A549 (cell line): ENCODE measurements around the gene KIR3DL2. TPM values are rescaled to one million over a fixed set of nuclear protein-coding genes. Genes with fewer than 3 reads are reported as not detected.

Experiments used
- ATAC-seq, 2 experiments: fragments of 200-7000 bp in 1 of 2; fragments of >200 bp in 1 of 2; cut with Nextera tagmentation in 1 of 2; cut with Tn5 transposase in 1 of 2; 3 replicates each; pipeline versions ENCODE4 v1.8.0 to v1.9.1; 2018 to 2020; ENCODE audit warnings: mild to moderate bottlenecking in 1 of 2, moderate library complexity in 1 of 2
- CTCF ChIA-PET: fragments of 300-600 bp; sonication (Branson Sonifier 250); formaldehyde crosslinking; extraction: SDS; loops from one replicate; lab custom pipeline; 2021; ENCODE audit warnings: antibody characterized with exemption, inconsistent platforms; lab: Yijun Ruan, JAX
- POLR2A ChIA-PET: fragments of 350-600 bp; formaldehyde crosslinking; extraction: SDS; loops from one replicate; lab custom pipeline; 2021; ENCODE audit warnings: antibody characterized with exemption, inconsistent platforms; lab: Yijun Ruan, JAX
- DNase-seq, 2 experiments: peaks; one replicate each; pipeline versions ENCODE4 v3.0.0 to v3.0.0-alpha.2; 2011 to 2016; ENCODE audit warnings: low read depth in 1 of 2, low spot score in 1 of 2
- FAIRE-seq: peaks from 2 replicates; lab custom pipeline; 2011; peaks lifted over from hg19 to GRCh38; lab: Jason Lieb, UNC
- H3K27ac ChIP-seq, 2 experiments: fragments of >200 bp; sonication (Bioruptor Twin); formaldehyde crosslinking; 3 replicates each; pipeline ENCODE4 v1.5.1; 2016 to 2017
- H3K4me1 ChIP-seq: fragments of >200 bp; sonication (Bioruptor Twin); formaldehyde crosslinking; 3 replicates; pipeline ENCODE4 v1.6.1; 2016
- H3K4me2 ChIP-seq: fragments of >200 bp; sonication (Bioruptor Twin); formaldehyde crosslinking; 3 replicates; pipeline ENCODE4 v1.6.1; 2016
- H3K4me3 ChIP-seq: fragments of >200 bp; sonication (Bioruptor Twin); formaldehyde crosslinking; 3 replicates; pipeline ENCODE4 v1.5.1; 2016
- H3K9me3 ChIP-seq: fragments of >200 bp; sonication (Bioruptor Twin); formaldehyde crosslinking; 3 replicates; pipeline ENCODE4 v1.6.1; 2016
- BHLHE40 ChIP-seq: IDR thresholded peaks from 2 replicates; pipeline ENCODE4 v1.6.1; 2012; ENCODE audit warnings: low read depth, low read length, inconsistent platforms
- EP300 ChIP-seq, 2 experiments: fragments of >200 bp; sonication (Bioruptor Twin); formaldehyde crosslinking; IDR thresholded peaks; 2 replicates in 1 of 2; 3 replicates in 1 of 2; pipeline ENCODE4 v1.6.1; 2016 to 2017
- FOSB ChIP-seq: fragments of 250-450 bp; sonication (Bioruptor Pico); IDR thresholded peaks from 2 replicates; pipeline ENCODE4 v1.5.0; 2020; ENCODE audit warnings: mild to moderate bottlenecking, moderate library complexity
- FOSL2 ChIP-seq, 2 experiments: fragments of 450-650 bp in 1 of 2; fragments of >200 bp in 1 of 2; sonication (Bioruptor Twin) in 1 of 2; formaldehyde crosslinking; IDR thresholded peaks; 2 replicates each; pipeline versions ENCODE4 v1.5.0 to v1.6.1; 2016 to 2020; ENCODE audit warnings: mild to moderate bottlenecking in 1 of 2, moderate library complexity in 1 of 2
- FOXS1 ChIP-seq: fragments of 250-450 bp; sonication (Bioruptor Pico); IDR thresholded peaks from 2 replicates; pipeline ENCODE4 v1.5.0; 2020; ENCODE audit warnings: mild to moderate bottlenecking, moderate library complexity
- HDAC2 ChIP-seq: fragments of 200-600 bp; sonication (generic); IDR thresholded peaks from 2 replicates; pipeline ENCODE4 v1.6.1; 2016
- HES2 ChIP-seq: fragments of >200 bp; sonication (Bioruptor Twin); formaldehyde crosslinking; IDR thresholded peaks from 2 replicates; pipeline ENCODE4 v1.6.1; 2016
- HOXA7 ChIP-seq: fragments of 250-450 bp; sonication (Bioruptor Pico); IDR thresholded peaks from 2 replicates; pipeline ENCODE4 v1.5.0; 2020; ENCODE audit warnings: mild to moderate bottlenecking, moderate library complexity
- JUNB ChIP-seq: fragments of >200 bp; sonication (Bioruptor Twin); formaldehyde crosslinking; IDR thresholded peaks from 2 replicates; pipeline ENCODE4 v1.6.1; 2016
- KDM5A ChIP-seq: fragments of 200-600 bp; sonication (generic); IDR thresholded peaks from 2 replicates; pipeline ENCODE4 v1.6.1; 2016; ENCODE audit warnings: antibody characterized with exemption, mild to moderate bottlenecking
- MAZ ChIP-seq: fragments of 150-350 bp; IDR thresholded peaks from 2 replicates; pipeline ENCODE4 v1.6.1; 2014; ENCODE audit warnings: antibody characterized with exemption, low read depth, low read length, borderline replicate concordance
- MYC ChIP-seq: IDR thresholded peaks from 2 replicates; pipeline ENCODE4 v1.6.1; 2012; ENCODE audit warnings: mild to moderate bottlenecking, inconsistent platforms, low read length, improper control_type of control experiment, borderline replicate concordance
- NFE2L2 ChIP-seq: fragments of 150-350 bp; conservative IDR thresholded peaks from 2 replicates; pipeline ENCODE4 v1.6.1; 2014; ENCODE audit warnings: low read length
- NPAS2 ChIP-seq: fragments of 250-450 bp; sonication (Bioruptor Pico); IDR thresholded peaks from 2 replicates; pipeline ENCODE4 v1.8.0; 2022; ENCODE audit warnings: mild to moderate bottlenecking, moderate library complexity, borderline replicate concordance
- NR3C1 ChIP-seq: fragments of >200 bp; sonication (Bioruptor Twin); formaldehyde crosslinking; IDR thresholded peaks from 3 replicates; pipeline ENCODE4 v1.6.1; 2017
- PHF8 ChIP-seq: fragments of 200-600 bp; sonication (generic); IDR thresholded peaks from 2 replicates; pipeline ENCODE4 v1.6.1; 2016; ENCODE audit warnings: low read depth, mild to moderate bottlenecking, antibody characterized with exemption, moderate library complexity, borderline replicate concordance
- POLR2A ChIP-seq: IDR thresholded peaks from 2 replicates; pipeline ENCODE4 v1.6.1; 2012; ENCODE audit warnings: mild to moderate bottlenecking, low read length
- POLR2AphosphoS2 ChIP-seq: conservative IDR thresholded peaks from 2 replicates; pipeline ENCODE4 v1.6.1; 2012; ENCODE audit warnings: low read length, improper control_type of control experiment, inconsistent platforms
- RCOR1 ChIP-seq: fragments of 150-350 bp; IDR thresholded peaks from 2 replicates; pipeline ENCODE4 v1.6.1; 2014; ENCODE audit warnings: antibody characterized with exemption, low read length, low read depth
- SMC3 ChIP-seq: fragments of >200 bp; sonication (Bioruptor Twin); formaldehyde crosslinking; IDR thresholded peaks from 3 replicates; pipeline ENCODE4 v1.6.1; 2018; ENCODE audit warnings: inconsistent platforms
- ZNF302 ChIP-seq: fragments of 250-450 bp; sonication (Bioruptor Pico); IDR thresholded peaks from 2 replicates; pipeline ENCODE4 v1.9.0; 2021; ENCODE audit warnings: inconsistent platforms, mild to moderate bottlenecking, moderate library complexity
- WGBS: methylation state at CpG from one replicate; pipeline ENCODE4 v1.1.6; 2017; ENCODE audit errors: missing lambda C conversion rate; 5-methylcytosine and 5-hydroxymethylcytosine counted together
- polyA plus RNA-seq, 4 experiments: library from polyadenylated mRNA; depleted of rRNA in 3 of 4; stranded (reverse); fragments of >200 nt; fragmentation: RNase III in 1 of 4; extraction: RNeasy Plus Mini Kit Qiagen cat#74134 plus additional on column Dnase treatment in 1 of 4; gene quantifications; 2 replicates in 3 of 4; 3 replicates in 1 of 4; pipeline ENCODE4 v1.2.3, GENCODE V29; 2011 to 2017
- TF ChIP-seq, protein P1 (sequence below): fragments of 200-600 bp; sonication (generic); IDR thresholded peaks from 2 replicates; pipeline ENCODE4 v1.6.1; 2016; ENCODE audit warnings: antibody characterized with exemption, mild to moderate bottlenecking, moderate library complexity
- TF ChIP-seq, protein P2 (sequence below): IDR thresholded peaks from 2 replicates; pipeline ENCODE4 v1.6.1; 2012

Gene KIR3DL2
- polyA plus RNA-seq, 2 of the 4 experiments (the other 2 are of a cell fraction) = not detected

DNA sequence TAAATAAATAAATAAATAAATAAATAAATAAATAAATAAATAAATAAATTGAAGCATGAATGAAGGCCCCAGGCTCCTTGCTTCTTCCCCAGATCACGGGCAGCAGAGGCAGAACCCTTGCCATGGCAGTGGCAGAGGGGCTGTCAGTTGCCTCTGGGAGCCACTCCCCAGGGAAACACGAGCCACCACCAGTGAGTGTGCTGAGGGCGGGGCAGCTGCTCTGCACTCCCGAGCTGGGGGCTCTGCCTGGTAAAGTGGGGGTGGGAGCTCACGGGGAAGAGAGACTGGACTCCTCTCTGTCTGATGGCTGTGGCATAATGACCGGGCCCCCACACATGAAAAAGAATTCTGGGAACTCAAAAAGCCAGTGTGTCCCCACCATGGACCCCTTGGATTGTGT, 31.6 kb downstream of the KIR3DL2 start:
- ATAC-seq = no peak
- CTCF ChIA-PET = interaction anchor here (0.6 to 3.4 kb wide), 25 partner anchors 9 to 537 kb away, joined by 3 to 25 read pairs (median 5); partner anchors contain the start of genes FCAR and NCR1

GRCh38 chr19:54882758-54883157, 32.5 kb downstream of the KIR3DL2 start:
- no peak for FAIRE-seq
- no peak overlapping the region for H3K4me3 ChIP-seq
- WGBS = 23% methylated on average over 7 of the region's 7 CpGs
- CTCF ChIA-PET = interaction anchor here (0.6 to 3.4 kb wide), 7 partner anchors 8 to 536 kb away, joined by 3 to 22 read pairs (median 5); partner anchors contain the start of genes FCAR and NCR1
- peak overlapping the region; percentile 43; the same call in 1 of the 3 replicates for H3K4me2 ChIP-seq
- peak in 1 of 2 experiments; percentile 24 for DNase-seq
- peak; percentile 21; the same call in 2 of the 3 replicates for TF ChIP-seq SMC3
- TF ChIP-seq BHLHE40 = no peak
- POLR2A ChIA-PET = no interaction called here
- H3K27ac ChIP-seq = no peak overlapping the region
- peak in 1 of 2 experiments; percentile 57; a peak in 4 of 6 replicates for ATAC-seq
- no peaks in the 10 kb centered on the region for H3K4me1 ChIP-seq
- H3K9me3 ChIP-seq = no peaks in the 10 kb centered on the region; the same call in 2 of the 3 replicates

More for the DNA sequence above, 31.6 kb downstream of the KIR3DL2 start:
- no peak overlapping the region for H3K4me3 ChIP-seq
- H3K4me2 ChIP-seq = no peak overlapping the region
- TF ChIP-seq FOSL2 (IDR thresholded peaks at IDR 0.05) (no peak), FOSL2 (CRISPR knock-in tag; IDR thresholded peaks at IDR 0.05) (no peak), ZNF302 (CRISPR knock-in tag) (no peak), HDAC2 (no peak), EP300 (IDR thresholded peaks at IDR 0.05) (no peak), JUNB (no peak)
- DNase-seq = no peak
- no peaks in the 10 kb centered on the region; the same call in 2 of the 3 replicates for H3K9me3 ChIP-seq
- POLR2A ChIA-PET = no interaction called here
- no peak for FAIRE-seq
- H3K27ac ChIP-seq = no peak overlapping the region
- WGBS = 23% methylated on average over 5 of the region's 6 CpGs
- no peaks in the 10 kb centered on the region for H3K4me1 ChIP-seq

DNA sequence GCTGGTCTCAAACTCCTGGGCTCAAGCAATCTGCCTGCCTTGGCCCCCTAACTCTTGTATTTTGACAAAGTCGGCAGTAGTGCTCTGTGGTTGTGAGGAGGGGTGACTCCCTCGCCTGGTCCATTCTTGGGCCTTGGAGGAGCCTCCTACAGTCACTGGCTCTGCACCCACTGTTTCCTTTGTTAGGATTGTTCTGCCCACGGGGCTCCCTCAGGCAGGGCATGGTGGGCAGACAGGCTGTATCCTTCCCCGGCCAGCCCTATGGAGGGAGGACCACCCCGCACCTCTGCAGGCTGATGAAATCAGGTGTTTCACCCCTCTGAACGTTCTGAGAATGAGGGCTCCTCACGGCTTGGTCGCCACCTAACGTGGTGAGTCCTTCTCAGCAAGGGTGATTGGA, 33.0 kb downstream of the KIR3DL2 start:
- no peak for DNase-seq
- no peaks in the 10 kb centered on the region for H3K4me1 ChIP-seq
- TF ChIP-seq NFE2L2 (no peak), FOXS1 (CRISPR knock-in tag) (no peak), POLR2A (no peak), JUNB (no peak), FOSB (CRISPR knock-in tag) (no peak), MYC (no peak), HES2 (no peak), NPAS2 (CRISPR knock-in tag) (no peak), PHF8 (no peak), NR3C1 (no peak), MAZ (no peak), RCOR1 (no peak), HOXA7 (CRISPR knock-in tag) (no peak), BHLHE40 (no peak), ZNF302 (CRISPR knock-in tag) (no peak), POLR2AphosphoS2 (no peak), KDM5A (no peak)
- TF ChIP-seq, protein P1, sequence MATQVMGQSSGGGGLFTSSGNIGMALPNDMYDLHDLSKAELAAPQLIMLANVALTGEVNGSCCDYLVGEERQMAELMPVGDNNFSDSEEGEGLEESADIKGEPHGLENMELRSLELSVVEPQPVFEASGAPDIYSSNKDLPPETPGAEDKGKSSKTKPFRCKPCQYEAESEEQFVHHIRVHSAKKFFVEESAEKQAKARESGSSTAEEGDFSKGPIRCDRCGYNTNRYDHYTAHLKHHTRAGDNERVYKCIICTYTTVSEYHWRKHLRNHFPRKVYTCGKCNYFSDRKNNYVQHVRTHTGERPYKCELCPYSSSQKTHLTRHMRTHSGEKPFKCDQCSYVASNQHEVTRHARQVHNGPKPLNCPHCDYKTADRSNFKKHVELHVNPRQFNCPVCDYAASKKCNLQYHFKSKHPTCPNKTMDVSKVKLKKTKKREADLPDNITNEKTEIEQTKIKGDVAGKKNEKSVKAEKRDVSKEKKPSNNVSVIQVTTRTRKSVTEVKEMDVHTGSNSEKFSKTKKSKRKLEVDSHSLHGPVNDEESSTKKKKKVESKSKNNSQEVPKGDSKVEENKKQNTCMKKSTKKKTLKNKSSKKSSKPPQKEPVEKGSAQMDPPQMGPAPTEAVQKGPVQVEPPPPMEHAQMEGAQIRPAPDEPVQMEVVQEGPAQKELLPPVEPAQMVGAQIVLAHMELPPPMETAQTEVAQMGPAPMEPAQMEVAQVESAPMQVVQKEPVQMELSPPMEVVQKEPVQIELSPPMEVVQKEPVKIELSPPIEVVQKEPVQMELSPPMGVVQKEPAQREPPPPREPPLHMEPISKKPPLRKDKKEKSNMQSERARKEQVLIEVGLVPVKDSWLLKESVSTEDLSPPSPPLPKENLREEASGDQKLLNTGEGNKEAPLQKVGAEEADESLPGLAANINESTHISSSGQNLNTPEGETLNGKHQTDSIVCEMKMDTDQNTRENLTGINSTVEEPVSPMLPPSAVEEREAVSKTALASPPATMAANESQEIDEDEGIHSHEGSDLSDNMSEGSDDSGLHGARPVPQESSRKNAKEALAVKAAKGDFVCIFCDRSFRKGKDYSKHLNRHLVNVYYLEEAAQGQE = no peak
- TF ChIP-seq, protein P2, sequence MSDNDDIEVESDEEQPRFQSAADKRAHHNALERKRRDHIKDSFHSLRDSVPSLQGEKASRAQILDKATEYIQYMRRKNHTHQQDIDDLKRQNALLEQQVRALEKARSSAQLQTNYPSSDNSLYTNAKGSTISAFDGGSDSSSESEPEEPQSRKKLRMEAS = no peak
- TF ChIP-seq, all 56 proteins: peak for 0
- no peak for FAIRE-seq
- Histone ChIP-seq H3K4me3 (no peak overlapping the region), H3K4me2 (peak overlapping the region; percentile 43; the same call in 1 of the 3 replicates), H3K27ac (no peak overlapping the region), H3K9me3 (no peaks in the 10 kb centered on the region; the same call in 2 of the 3 replicates)
- no peak; a peak in 1 of 6 replicates for ATAC-seq
- POLR2A ChIA-PET = no interaction called here
- CTCF ChIA-PET = interaction anchor here (1.0 to 3.4 kb wide), 4 partner anchors 8 to 230 kb away, joined by 3 to 20 read pairs (median 6); no protein-coding TSS in a partner anchor
- WGBS = 42% methylated on average over 9 of the region's 9 CpGs
